ENCODE measurements around the gene LDB2.
"Not testable (repeated sequence)": the region's sequence is repeated elsewhere in the genome, so short reads cannot be mapped to it uniquely, and the experiment has no call there.

LDB2 gene

GRCh38 chr4:16636912-16637630 lies 261.4 kb downstream of the LDB2 start:
- FAIRE-seq = no peak

- no peak for FAIRE-seq
Observed at GRCh38 chr4:16636304-16636703, 262.1 kb downstream of the LDB2 start.

GRCh38 chr4:16629274-16629673 lies 269.2 kb downstream of the LDB2 start:
- not testable (repeated sequence) for FAIRE-seq

GRCh38 chr4:16628835-16629234 lies 269.6 kb downstream of the LDB2 start:
- not testable (repeated sequence) for FAIRE-seq

GRCh38 chr4:16627999-16628398 lies 270.4 kb downstream of the LDB2 start:
- FAIRE-seq = no peak

GRCh38 chr4:16626945-16627344 lies 271.5 kb downstream of the LDB2 start:
- FAIRE-seq = no peak

- no peak for FAIRE-seq
Observed at GRCh38 chr4:16622826-16623225, 275.6 kb downstream of the LDB2 start.

GRCh38 chr4:16617435-16617834 lies 281.0 kb downstream of the LDB2 start:
- FAIRE-seq = no peak

- no peak for FAIRE-seq
Observed at GRCh38 chr4:16617011-16617410, 281.4 kb downstream of the LDB2 start.

GRCh38 chr4:16609170-16609758 lies 289.2 kb downstream of the LDB2 start:
- FAIRE-seq = no peak

- no peak for FAIRE-seq
Observed at GRCh38 chr4:16608611-16609125, 289.8 kb downstream of the LDB2 start.

- no peak for FAIRE-seq
Observed at GRCh38 chr4:16608123-16608522, 290.3 kb downstream of the LDB2 start.

- FAIRE-seq = no peak
Observed at GRCh38 chr4:16607241-16608066, 291.0 kb downstream of the LDB2 start.

- FAIRE-seq = no peak
Observed at GRCh38 chr4:16606691-16607090, 291.8 kb downstream of the LDB2 start.

- no peak for FAIRE-seq
Observed at GRCh38 chr4:16603178-16603577, 295.3 kb downstream of the LDB2 start.

- FAIRE-seq = peak; percentile 45
Observed at GRCh38 chr4:16598597-16599206, 299.7 kb downstream of the LDB2 start.

- FAIRE-seq = peak; percentile 51
Observed at GRCh38 chr4:16597845-16598596, 300.4 kb downstream of the LDB2 start.

GRCh38 chr4:16597443-16597842 lies 301.0 kb downstream of the LDB2 start:
- no peak for FAIRE-seq

GRCh38 chr4:16596267-16596666 lies 302.2 kb downstream of the LDB2 start:
- no peak for FAIRE-seq

- FAIRE-seq = peak; percentile 53
Observed at GRCh38 chr4:16594128-16594527, 304.3 kb downstream of the LDB2 start.

- FAIRE-seq = peak; percentile 9
Observed at GRCh38 chr4:16593386-16593785, 305.1 kb downstream of the LDB2 start.

- no peak for FAIRE-seq
Observed at GRCh38 chr4:16591272-16591826, 307.1 kb downstream of the LDB2 start.

Data from islet of Langerhans (tissue), 1 donor.